ENCODE data around the gene BORCS6.

BORCS6 gene

GRCh38 chr17:8190506-8190905 lies 526 bp upstream of the BORCS6 start:
- in situ Hi-C loops (cut with MboI; ENCODE audit: low sequenced_read_pairs, unreplicated experiment), result no loop called here
- no peak for DNase-seq (ENCODE audit: low spot score)
- no peak for TF ChIP-seq CTCF (IDR thresholded peaks at IDR 0.05; ENCODE audit: borderline replicate concordance, control extremely low read depth, extremely low read depth, insufficient read depth, missing control alignments)

GRCh38 chr17:8189041-8189710 lies 804 bp downstream of the BORCS6 start:
- no peak for DNase-seq (ENCODE audit: low spot score)

GRCh38 chr17:8188263-8188839 lies 1.6 kb downstream of the BORCS6 start:
- no peak for DNase-seq (ENCODE audit: low spot score)
- in situ Hi-C loops (cut with MboI; ENCODE audit: low sequenced_read_pairs, unreplicated experiment), result no loop called here
- no peak for TF ChIP-seq CTCF (IDR thresholded peaks at IDR 0.05; ENCODE audit: borderline replicate concordance, control extremely low read depth, extremely low read depth, insufficient read depth, missing control alignments)

More at GRCh38 chr17:8189041-8189710, 804 bp downstream of the BORCS6 start:
- in situ Hi-C loops (cut with MboI; ENCODE audit: low sequenced_read_pairs, unreplicated experiment), result no loop called here
- TF ChIP-seq CTCF (IDR thresholded peaks at IDR 0.05; ENCODE audit: borderline replicate concordance, control extremely low read depth, extremely low read depth, insufficient read depth, missing control alignments), result no peak

GRCh38 chr17:8187517-8188262 lies 2.3 kb downstream of the BORCS6 start:
- DNase-seq (ENCODE audit: low spot score), result peak; percentile 72

GRCh38 chr17:8186787-8187516 lies 3.0 kb downstream of the BORCS6 start:
- TF ChIP-seq CTCF (IDR thresholded peaks at IDR 0.05; ENCODE audit: borderline replicate concordance, control extremely low read depth, extremely low read depth, insufficient read depth, missing control alignments), result peak; percentile 55
- in situ Hi-C loops (cut with MboI; ENCODE audit: low sequenced_read_pairs, unreplicated experiment), result no loop called here
- DNase-seq (ENCODE audit: low spot score), result peak; percentile 79

More at GRCh38 chr17:8187517-8188262, 2.3 kb downstream of the BORCS6 start:
- in situ Hi-C loops (cut with MboI; ENCODE audit: low sequenced_read_pairs, unreplicated experiment), result no loop called here
- TF ChIP-seq CTCF (IDR thresholded peaks at IDR 0.05; ENCODE audit: borderline replicate concordance, control extremely low read depth, extremely low read depth, insufficient read depth, missing control alignments), result peak; percentile 9

GRCh38 chr17:8186446-8186786 lies 3.6 kb downstream of the BORCS6 start:
- TF ChIP-seq CTCF (IDR thresholded peaks at IDR 0.05; ENCODE audit: borderline replicate concordance, control extremely low read depth, extremely low read depth, insufficient read depth, missing control alignments), result no peak
- in situ Hi-C loops (cut with MboI; ENCODE audit: low sequenced_read_pairs, unreplicated experiment), result no loop called here
- DNase-seq (ENCODE audit: low spot score), result no peak

All from GM13976 (cell line).